ENCODE measurements around the gene MAB21L3.

Gene MAB21L3

DNA sequence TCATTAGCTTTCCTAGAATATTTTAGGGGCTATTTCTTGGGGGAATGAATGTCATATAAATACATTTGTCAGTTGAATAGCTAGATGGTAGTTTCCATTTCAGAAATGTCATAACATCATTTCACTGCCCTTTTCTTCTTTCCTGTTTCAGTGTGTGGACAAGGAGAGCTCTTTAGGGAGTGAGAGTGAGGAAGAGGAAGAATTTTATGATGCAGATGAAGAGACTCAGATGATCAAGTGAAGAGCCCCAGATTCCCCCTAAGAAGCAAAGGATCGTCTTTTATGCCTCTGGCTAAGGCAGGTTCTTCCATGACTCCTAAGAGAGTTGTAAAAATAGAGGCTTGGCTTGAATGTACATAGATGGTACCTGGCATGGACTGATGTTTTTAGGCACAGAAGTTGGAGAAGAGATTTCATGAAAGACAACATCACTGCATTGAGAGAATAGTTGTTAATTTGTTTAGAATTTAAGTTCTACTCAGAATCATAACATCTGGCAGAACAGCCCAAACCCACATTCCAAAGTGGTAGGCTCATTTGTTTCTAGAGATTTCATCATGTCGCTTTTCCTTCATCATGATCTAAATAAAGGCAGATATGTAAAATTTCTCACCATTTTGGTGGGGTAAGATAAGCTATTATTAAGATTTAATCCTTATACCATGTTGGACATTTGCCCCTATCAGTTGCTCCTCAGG is 44.2 kb upstream of the MAB21L3 start:
- no peaks in the 10 kb centered on the region for H3K9me2 ChIP-seq (replicated peaks; ENCODE audit: insufficient read depth, low read length)
- H3K9ac ChIP-seq (ENCODE audit: low read length), result no peak overlapping the region
- H2AFZ ChIP-seq (ENCODE audit: low read length), result no peak overlapping the region
- H3K4me2 ChIP-seq (ENCODE audit: low read depth, low read length), result no peak overlapping the region
- no peak overlapping the region for H3K4me3 ChIP-seq (ENCODE audit: low read length)
- no peaks in the 10 kb centered on the region for H4K20me1 ChIP-seq (ENCODE audit: insufficient read depth, low read length)
- no peak for DNase-seq
- no peaks in the 10 kb centered on the region for H3K79me2 ChIP-seq (ENCODE audit: low read length)
- no peaks in the 10 kb centered on the region for H3K9me3 ChIP-seq (replicated peaks; ENCODE audit: insufficient read depth, low read length)
- no peaks in the 10 kb centered on the region for H3K27me3 ChIP-seq (replicated peaks; ENCODE audit: insufficient read depth, low read length)
- TF ChIP-seq EZH2phosphoT487 (IDR thresholded peaks at IDR 0.05; ENCODE audit: low read length), result no peak
- TF ChIP-seq EZH2 (optimal IDR thresholded peaks at IDR 0.05; ENCODE audit: low read depth, low read length), result no peak
- TF ChIP-seq, protein P1, sequence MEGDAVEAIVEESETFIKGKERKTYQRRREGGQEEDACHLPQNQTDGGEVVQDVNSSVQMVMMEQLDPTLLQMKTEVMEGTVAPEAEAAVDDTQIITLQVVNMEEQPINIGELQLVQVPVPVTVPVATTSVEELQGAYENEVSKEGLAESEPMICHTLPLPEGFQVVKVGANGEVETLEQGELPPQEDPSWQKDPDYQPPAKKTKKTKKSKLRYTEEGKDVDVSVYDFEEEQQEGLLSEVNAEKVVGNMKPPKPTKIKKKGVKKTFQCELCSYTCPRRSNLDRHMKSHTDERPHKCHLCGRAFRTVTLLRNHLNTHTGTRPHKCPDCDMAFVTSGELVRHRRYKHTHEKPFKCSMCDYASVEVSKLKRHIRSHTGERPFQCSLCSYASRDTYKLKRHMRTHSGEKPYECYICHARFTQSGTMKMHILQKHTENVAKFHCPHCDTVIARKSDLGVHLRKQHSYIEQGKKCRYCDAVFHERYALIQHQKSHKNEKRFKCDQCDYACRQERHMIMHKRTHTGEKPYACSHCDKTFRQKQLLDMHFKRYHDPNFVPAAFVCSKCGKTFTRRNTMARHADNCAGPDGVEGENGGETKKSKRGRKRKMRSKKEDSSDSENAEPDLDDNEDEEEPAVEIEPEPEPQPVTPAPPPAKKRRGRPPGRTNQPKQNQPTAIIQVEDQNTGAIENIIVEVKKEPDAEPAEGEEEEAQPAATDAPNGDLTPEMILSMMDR (IDR thresholded peaks at IDR 0.05; ENCODE audit: low read length), result no peak
- H3F3A ChIP-seq (ENCODE audit: insufficient read depth, low read length), result no peaks in the 10 kb centered on the region
- H3K4me1 ChIP-seq (ENCODE audit: low read length), result no peaks in the 10 kb centered on the region
- no peak overlapping the region for H3K27ac ChIP-seq (ENCODE audit: low read length)
- no peaks in the 10 kb centered on the region for H3K36me3 ChIP-seq (replicated peaks; ENCODE audit: insufficient read depth, low read length)

DNA sequence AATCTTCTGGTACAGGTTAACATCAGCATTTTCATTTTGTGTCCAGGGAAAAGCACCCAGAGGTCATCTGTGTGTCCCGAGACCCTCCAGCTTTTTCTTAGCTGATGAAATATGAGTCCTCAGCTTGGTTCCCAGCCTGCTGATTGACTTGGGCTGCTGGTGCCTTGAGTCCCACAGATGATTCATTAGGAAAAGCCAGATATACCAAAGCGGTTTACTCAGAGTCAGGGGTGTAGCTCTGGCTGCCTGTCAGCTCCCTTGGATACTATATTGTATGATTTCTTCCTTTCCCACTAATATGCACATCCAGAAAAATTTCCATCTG is 43.7 kb upstream of the MAB21L3 start:
- Histone ChIP-seq H3K9me2 (replicated peaks; ENCODE audit: insufficient read depth, low read length) (no peaks in the 10 kb centered on the region), H2AFZ (ENCODE audit: low read length) (no peak overlapping the region), H3F3A (ENCODE audit: insufficient read depth, low read length) (no peaks in the 10 kb centered on the region), H3K4me2 (ENCODE audit: low read depth, low read length) (no peak overlapping the region), H3K4me3 (ENCODE audit: low read length) (no peak overlapping the region), H3K79me2 (ENCODE audit: low read length) (no peaks in the 10 kb centered on the region), H4K20me1 (ENCODE audit: insufficient read depth, low read length) (no peaks in the 10 kb centered on the region), H3K9ac (ENCODE audit: low read length) (no peak overlapping the region), H3K27ac (ENCODE audit: low read length) (no peak overlapping the region), H3K4me1 (ENCODE audit: low read length) (no peaks in the 10 kb centered on the region), H3K27me3 (replicated peaks; ENCODE audit: insufficient read depth, low read length) (no peaks in the 10 kb centered on the region), H3K36me3 (replicated peaks; ENCODE audit: insufficient read depth, low read length) (no peaks in the 10 kb centered on the region), H3K9me3 (replicated peaks; ENCODE audit: insufficient read depth, low read length) (no peaks in the 10 kb centered on the region)
- TF ChIP-seq, protein P1 (IDR thresholded peaks at IDR 0.05; ENCODE audit: low read length), result no peak
- TF ChIP-seq EZH2phosphoT487 (IDR thresholded peaks at IDR 0.05; ENCODE audit: low read length) (no peak), EZH2 (optimal IDR thresholded peaks at IDR 0.05; ENCODE audit: low read depth, low read length) (no peak)
- DNase-seq, result no peak

DNA sequence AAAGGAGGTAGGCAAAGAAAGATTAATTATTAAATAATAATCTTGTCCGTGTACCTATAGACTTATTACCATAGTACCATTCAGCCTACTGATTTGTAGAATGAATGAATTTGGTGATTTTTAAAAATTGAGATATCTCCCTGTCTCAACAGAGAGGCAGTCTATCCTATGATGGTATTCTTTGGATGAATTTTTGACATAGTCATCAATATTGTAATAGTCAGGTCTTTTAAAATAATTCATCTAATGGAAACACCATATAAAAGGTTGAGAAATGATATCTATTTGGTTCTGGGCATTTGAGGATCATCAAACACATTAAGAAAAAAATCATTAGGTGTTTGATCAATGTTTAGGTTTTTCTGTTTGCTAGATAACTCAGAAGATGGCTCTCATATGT is 35.6 kb upstream of the MAB21L3 start:
- H3K27ac ChIP-seq (ENCODE audit: low read length), result no peak overlapping the region
- no peaks in the 10 kb centered on the region for H3K27me3 ChIP-seq (replicated peaks; ENCODE audit: insufficient read depth, low read length)
- no peak for DNase-seq
- no peak overlapping the region for H3K9ac ChIP-seq (ENCODE audit: low read length)
- TF ChIP-seq, protein P1 (IDR thresholded peaks at IDR 0.05; ENCODE audit: low read length), result no peak
- TF ChIP-seq EZH2 (optimal IDR thresholded peaks at IDR 0.05; ENCODE audit: low read depth, low read length), result no peak
- TF ChIP-seq EZH2phosphoT487 (IDR thresholded peaks at IDR 0.05; ENCODE audit: low read length), result no peak
- no peaks in the 10 kb centered on the region for H3K4me1 ChIP-seq (ENCODE audit: low read length)
- H3K4me3 ChIP-seq (ENCODE audit: low read length), result no peak overlapping the region
- H3K4me2 ChIP-seq (ENCODE audit: low read depth, low read length), result no peak overlapping the region
- no peaks in the 10 kb centered on the region for H3K9me2 ChIP-seq (replicated peaks; ENCODE audit: insufficient read depth, low read length)
- no peaks in the 10 kb centered on the region for H3K9me3 ChIP-seq (replicated peaks; ENCODE audit: insufficient read depth, low read length)
- H4K20me1 ChIP-seq (ENCODE audit: insufficient read depth, low read length), result no peaks in the 10 kb centered on the region
- H3K36me3 ChIP-seq (replicated peaks; ENCODE audit: insufficient read depth, low read length), result no peaks in the 10 kb centered on the region
- H3K79me2 ChIP-seq (ENCODE audit: low read length), result no peaks in the 10 kb centered on the region
- H3F3A ChIP-seq (ENCODE audit: insufficient read depth, low read length), result no peaks in the 10 kb centered on the region
- no peak overlapping the region for H2AFZ ChIP-seq (ENCODE audit: low read length)

All from MM.1S (cell line).